Measurements from ENCODE around the gene PABPN1. TPM values are rescaled to one million over a fixed set of nuclear protein-coding genes. Genes with fewer than 3 reads are reported as not detected.
A peak's percentile ranks its signal among the peaks of the same experiment; 100 is the strongest.

Gene PABPN1
- polyA plus RNA-seq, 2 of the 4 experiments (the other 2 are of a cell fraction) = 157 to 197 TPM

GRCh38 chr14:23300687-23301223 is 20.5 kb upstream of the PABPN1 start:
- ATAC-seq (no peak), DNase-seq (ENCODE audit: low read depth in 1 of 2, low spot score in 1 of 2) (no peak), FAIRE-seq (no peak)
- Histone ChIP-seq H3K4me3 (peak overlapping the region; percentile 63), H3K4me2 (peak overlapping the region; percentile 98), H3K27ac (peak overlapping the region; percentile 85 to 92), H3K4me1 (peaks cover 17% of the 10 kb centered on the region), H3K9me3 (no peaks in the 10 kb centered on the region)
- ChIA-PET POLR2A (interaction anchor here (0.5 to 4.1 kb wide), 7 partner anchors 14 to 446 kb away, joined by 3 to 40 read pairs (median 7); partner anchors contain the start of genes ACIN1, C14orf119, HOMEZ and PABPN1), CTCF (interaction anchor here (0.7 to 12.8 kb wide), 15 partner anchors 9 to 260 kb away, joined by 3 to 254 read pairs (median 3); partner anchors contain the start of genes HOMEZ and PABPN1)
- no peak for TF ChIP-seq MAFK (IDR thresholded peaks at IDR 0.05; ENCODE audit: partially characterized antibody)
- no peak for TF ChIP-seq MYC (IDR thresholded peaks at IDR 0.05; ENCODE audit: borderline replicate concordance, low read length)
- no peak for TF ChIP-seq KDM1A (IDR thresholded peaks at IDR 0.05; ENCODE audit: low read depth)
- TF ChIP-seq, protein P1, sequence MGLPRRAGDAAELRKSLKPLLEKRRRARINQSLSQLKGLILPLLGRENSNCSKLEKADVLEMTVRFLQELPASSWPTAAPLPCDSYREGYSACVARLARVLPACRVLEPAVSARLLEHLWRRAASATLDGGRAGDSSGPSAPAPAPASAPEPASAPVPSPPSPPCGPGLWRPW (IDR thresholded peaks at IDR 0.05) = no peak
- 22% methylated on average over 13 of the region's 13 CpGs for whole genome bisulfite sequencing (ENCODE audit: missing lambda C conversion rate)

DNA sequence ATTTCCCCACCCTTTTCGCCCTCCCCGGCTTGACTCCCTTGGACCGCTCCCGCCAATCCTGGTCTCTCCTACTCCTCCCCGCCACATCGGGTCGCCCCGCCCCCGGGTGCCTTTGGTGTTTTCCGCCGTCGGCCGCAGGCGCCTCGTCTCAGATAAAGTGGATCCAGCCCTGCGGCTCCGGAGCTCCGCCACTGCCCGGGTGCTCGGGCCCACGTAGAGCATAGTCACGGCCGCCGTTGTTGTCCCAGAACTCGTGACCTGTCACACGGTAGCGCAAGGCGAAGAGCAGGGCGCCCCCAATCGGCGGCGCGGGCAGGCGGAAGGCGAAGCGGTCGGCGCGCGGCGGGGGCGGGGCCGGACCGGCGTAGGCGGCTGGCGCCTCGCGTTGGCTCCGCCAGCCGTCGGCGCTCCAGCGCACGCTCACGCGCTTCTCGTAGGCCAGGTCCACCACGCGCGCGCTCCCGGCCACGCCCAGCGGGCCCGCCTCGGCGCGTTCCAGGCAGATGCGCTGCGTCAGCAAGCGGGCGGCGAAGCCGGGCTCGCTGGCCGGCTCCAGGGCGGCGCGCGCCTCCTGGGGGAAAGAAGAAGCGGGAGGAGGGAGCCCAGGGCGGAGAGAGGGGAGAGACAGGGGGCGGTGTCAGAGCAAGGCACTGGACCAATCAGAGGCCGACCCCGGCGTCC is 19.8 kb upstream of the PABPN1 start:
- FAIRE-seq (no peak), ATAC-seq (peak; percentile 82 to 89), DNase-seq (ENCODE audit: low read depth in 1 of 2, low spot score in 1 of 2) (peak; percentile 96 to 97)
- no peak for TF ChIP-seq ESRRA (IDR thresholded peaks at IDR 0.05; ENCODE audit: borderline replicate concordance, low read length)
- TF ChIP-seq MYC (IDR thresholded peaks at IDR 0.05; ENCODE audit: borderline replicate concordance, low read length) = peak; percentile 82
- TF ChIP-seq MAFK (IDR thresholded peaks at IDR 0.05; ENCODE audit: partially characterized antibody) = peak; percentile 100
- no peak; the same call in 2 of the 3 replicates for TF ChIP-seq SMC3 (IDR thresholded peaks at IDR 0.05)
- TF ChIP-seq FOXS1 (CRISPR knock-in tag; IDR thresholded peaks at IDR 0.05) = no peak
- TF ChIP-seq RNF2 (IDR thresholded peaks at IDR 0.05; ENCODE audit: borderline replicate concordance, low read depth) = no peak
- TF ChIP-seq BHLHE40 (IDR thresholded peaks at IDR 0.05; ENCODE audit: low read depth, low read length) = no peak
- peak; percentile 45 for TF ChIP-seq POLR2A (IDR thresholded peaks at IDR 0.05; ENCODE audit: low read length)
- peak; percentile 45; the same call in 1 of the 2 replicates for TF ChIP-seq PHF8 (IDR thresholded peaks at IDR 0.05; ENCODE audit: borderline replicate concordance, low read depth)
- TF ChIP-seq NPAS2 (CRISPR knock-in tag; IDR thresholded peaks at IDR 0.05; ENCODE audit: borderline replicate concordance) = 0 out of 2 replicates have a peak, but pooled peaks have one; percentile 48
- peak; percentile 66; the same call in 1 of the 2 replicates for TF ChIP-seq RFX5 (IDR thresholded peaks at IDR 0.05)
- TF ChIP-seq USF2 (IDR thresholded peaks at IDR 0.05) = peak; percentile 61
- TF ChIP-seq EP300 (IDR thresholded peaks at IDR 0.05) = no peak
- no peak for TF ChIP-seq RARB (CRISPR knock-in tag; IDR thresholded peaks at IDR 0.05)
- TF ChIP-seq NR3C1 (IDR thresholded peaks at IDR 0.05) = no peak
- TF ChIP-seq ZNF302 (CRISPR knock-in tag; IDR thresholded peaks at IDR 0.05) = no peak
- no peak for TF ChIP-seq CBX2 (IDR thresholded peaks at IDR 0.05; ENCODE audit: borderline replicate concordance, low read depth)
- TF ChIP-seq JUN (IDR thresholded peaks at IDR 0.05) = peak in 1 of 2 experiments; percentile 62; a peak in 3 of 5 replicates
- no peak for TF ChIP-seq FOSL2 (IDR thresholded peaks at IDR 0.05)
- TF ChIP-seq FOSL2 (CRISPR knock-in tag; IDR thresholded peaks at IDR 0.05) = no peak
- TF ChIP-seq RCOR1 (IDR thresholded peaks at IDR 0.05; ENCODE audit: low read depth, low read length) = no peak
- TF ChIP-seq, protein P2, sequence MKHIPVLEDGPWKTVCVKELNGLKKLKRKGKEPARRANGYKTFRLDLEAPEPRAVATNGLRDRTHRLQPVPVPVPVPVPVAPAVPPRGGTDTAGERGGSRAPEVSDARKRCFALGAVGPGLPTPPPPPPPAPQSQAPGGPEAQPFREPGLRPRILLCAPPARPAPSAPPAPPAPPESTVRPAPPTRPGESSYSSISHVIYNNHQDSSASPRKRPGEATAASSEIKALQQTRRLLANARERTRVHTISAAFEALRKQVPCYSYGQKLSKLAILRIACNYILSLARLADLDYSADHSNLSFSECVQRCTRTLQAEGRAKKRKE (CRISPR knock-in tag; IDR thresholded peaks at IDR 0.05; ENCODE audit: low read depth) = no peak
- TF ChIP-seq CTCF (IDR thresholded peaks at IDR 0.05) = peak; percentile 92
- TF ChIP-seq HOXA7 (CRISPR knock-in tag; IDR thresholded peaks at IDR 0.05) = no peak
- Histone ChIP-seq H3K9me3 (no peaks in the 10 kb centered on the region), H3K27ac (peak overlapping the region; percentile 92), H3K4me3 (peak overlapping the region; percentile 63), H3K4me1 (peaks cover 23% of the 10 kb centered on the region), H3K4me2 (peak overlapping the region; percentile 98)
- 4% methylated on average over 4 of the region's 87 CpGs for WGBS (ENCODE audit: missing lambda C conversion rate)
- CTCF ChIA-PET = interaction anchor here (0.7 to 12.8 kb wide), 15 partner anchors 9 to 258 kb away, joined by 3 to 254 read pairs (median 3); partner anchors contain the start of genes HOMEZ and PABPN1
- POLR2A ChIA-PET = interaction anchor here (0.9 to 4.1 kb wide), 9 partner anchors 10 to 914 kb away, joined by 3 to 40 read pairs (median 5); partner anchors contain the start of genes ACIN1, C14orf119, HOMEZ and MDP1
